Suppressor macrophage treated with lipopolysaccharide for 1 hour (primary cell): ENCODE data around the gene BICDL2.

ENCODE experiments used
- DNase-seq, 3 donors: peaks; one replicate each; pipeline ENCODE4 v3.0.0-alpha.2; 2020 to 2022

BICDL2 gene

GRCh38 chr16:3007059-3007956 lies 29.4 kb downstream of the BICDL2 start:
- DNase-seq = peak in 2 of 3 donors; percentile 26 to 40

- peak in 2 of 3 donors; percentile 41 to 54 for DNase-seq
These were observed 31.9 kb downstream of the BICDL2 start for GRCh38 chr16:3004781-3005284.

GRCh38 chr16:3004319-3004718 lies 32.4 kb downstream of the BICDL2 start:
- peak in 2 of 3 donors; percentile 39 to 73 for DNase-seq

- DNase-seq = peak; percentile 98 to 99 (median 98)
These were observed 33.0 kb downstream of the BICDL2 start for GRCh38 chr16:3003582-3004270.

- DNase-seq = no peak
These were observed 35.4 kb downstream of the BICDL2 start for GRCh38 chr16:3001316-3001715.

- no peak for DNase-seq
These were observed 36.2 kb downstream of the BICDL2 start for GRCh38 chr16:3000540-3000939.

- no peak for DNase-seq
These were observed 36.8 kb downstream of the BICDL2 start for GRCh38 chr16:2999929-3000328.

GRCh38 chr16:2996298-2996697 lies 40.4 kb downstream of the BICDL2 start:
- DNase-seq = no peak

GRCh38 chr16:2992383-2993081 lies 44.2 kb downstream of the BICDL2 start:
- DNase-seq = no peak

- no peak for DNase-seq
These were observed 45.0 kb downstream of the BICDL2 start for GRCh38 chr16:2991566-2992261.

GRCh38 chr16:2990891-2991290 lies 45.9 kb downstream of the BICDL2 start:
- DNase-seq = no peak

GRCh38 chr16:2988590-2989099 lies 48.1 kb downstream of the BICDL2 start:
- DNase-seq = no peak

- no peak for DNase-seq
These were observed 48.9 kb downstream of the BICDL2 start for GRCh38 chr16:2987833-2988232.

GRCh38 chr16:2987286-2987685 lies 49.5 kb downstream of the BICDL2 start:
- DNase-seq = no peak

- no peak for DNase-seq
These were observed 50.0 kb downstream of the BICDL2 start for GRCh38 chr16:2986623-2987188.

- no peak for DNase-seq
These were observed 50.8 kb downstream of the BICDL2 start for GRCh38 chr16:2985893-2986355.

GRCh38 chr16:2985462-2985861 lies 51.3 kb downstream of the BICDL2 start:
- DNase-seq = no peak

GRCh38 chr16:2983706-2984136 lies 53.0 kb downstream of the BICDL2 start:
- peak; percentile 83 to 92 (median 91) for DNase-seq

GRCh38 chr16:2982402-2982801 lies 54.3 kb downstream of the BICDL2 start:
- no peak for DNase-seq

GRCh38 chr16:2981899-2982250 lies 54.9 kb downstream of the BICDL2 start:
- DNase-seq = no peak

GRCh38 chr16:2981177-2981898 lies 55.4 kb downstream of the BICDL2 start:
- DNase-seq = no peak
